GM23338 (cell line): ENCODE results near the gene DDX24. TPM values are rescaled to one million over a fixed set of nuclear protein-coding genes. Genes with fewer than 3 reads are reported as not detected.

Experiments used
- ATAC-seq: fragments of 200-7000 bp; cut with Tn5 transposase; 3 replicates; pipeline ENCODE4 v1.9.1; 2020
- DNase-seq: peaks from one replicate; pipeline ENCODE4 v3.0.0-alpha.2; 2015; ENCODE audit warnings: low spot score
- H2AFZ ChIP-seq: fragments of 200-600 bp; sonication (generic); 2 replicates; pipeline ENCODE4 v1.8.0; 2016; ENCODE audit warnings: antibody characterized with exemption, mild to moderate bottlenecking, moderate library complexity
- H3F3A ChIP-seq: fragments of 200-600 bp; sonication (generic); replicated peaks from 2 replicates; pipeline ENCODE4 v1.8.0; 2017; ENCODE audit warnings: antibody characterized with exemption, mixed run types, low read depth
- H3K27ac ChIP-seq: fragments of 200-600 bp; sonication (generic); 2 replicates; pipeline ENCODE4 v1.6.1; 2016; ENCODE audit warnings: low read depth
- H3K27me3 ChIP-seq: fragments of 200-600 bp; sonication (generic); 2 replicates; pipeline ENCODE4 v1.8.0; 2016; ENCODE audit warnings: mild to moderate bottlenecking, mixed run types, moderate library complexity; ENCODE audit not compliant: insufficient read depth
- H3K36me3 ChIP-seq: fragments of 200-600 bp; sonication (generic); 2 replicates; pipeline ENCODE4 v1.8.0; 2016; ENCODE audit warnings: mild to moderate bottlenecking; ENCODE audit not compliant: insufficient read depth
- H3K4me1 ChIP-seq: fragments of 200-600 bp; sonication (generic); 2 replicates; pipeline ENCODE4 v1.8.0; 2016; ENCODE audit warnings: mild to moderate bottlenecking, moderate library complexity; ENCODE audit not compliant: insufficient read depth
- H3K4me2 ChIP-seq: fragments of 200-600 bp; sonication (generic); 2 replicates; pipeline ENCODE4 v1.7.1; 2017; ENCODE audit warnings: mixed run types
- H3K4me3 ChIP-seq: fragments of 200-600 bp; sonication (generic); 2 replicates; pipeline ENCODE4 v1.6.1; 2016; ENCODE audit warnings: mixed run types
- H3K79me2 ChIP-seq: fragments of 200-600 bp; sonication (generic); replicated peaks from 2 replicates; pipeline ENCODE4 v1.8.0; 2017; ENCODE audit warnings: mild to moderate bottlenecking; ENCODE audit not compliant: insufficient read depth
- H3K9me2 ChIP-seq: fragments of 200-600 bp; sonication (generic); 2 replicates; pipeline ENCODE4 v1.8.0; 2017; ENCODE audit not compliant: insufficient read depth
- H4K20me1 ChIP-seq: fragments of 200-600 bp; sonication (generic); replicated peaks from 2 replicates; pipeline ENCODE4 v1.8.0; 2017; ENCODE audit warnings: mild to moderate bottlenecking; ENCODE audit not compliant: insufficient read depth
- H3K27ac Mint-ChIP-seq: 2 replicates; pipeline ENCODE4 v1.8.0; 2020; ENCODE audit warnings: inconsistent platforms, mild to moderate bottlenecking, moderate library complexity, mixed read lengths
- H3K27me3 Mint-ChIP-seq: 3 replicates; pipeline ENCODE4 v1.8.0; 2022; ENCODE audit warnings: low read depth, mild to moderate bottlenecking, moderate library complexity, mixed read lengths, inconsistent platforms; ENCODE audit not compliant: insufficient read depth, poor library complexity
- H3K36me3 Mint-ChIP-seq: 3 replicates; pipeline ENCODE4 v1.8.0; 2021; ENCODE audit warnings: low read depth, mild to moderate bottlenecking, inconsistent platforms, moderate library complexity, mixed read lengths
- H3K4me1 Mint-ChIP-seq: 3 replicates; pipeline ENCODE4 v1.8.0; 2020; ENCODE audit warnings: mild to moderate bottlenecking, inconsistent platforms, mixed read lengths
- H3K4me3 Mint-ChIP-seq: 3 replicates; pipeline ENCODE4 v1.8.0; 2021; ENCODE audit warnings: moderate library complexity, mild to moderate bottlenecking, inconsistent platforms, mixed read lengths
- H3K9me3 Mint-ChIP-seq: 3 replicates; pipeline ENCODE4 v1.8.0; 2020; ENCODE audit warnings: moderate library complexity, mild to moderate bottlenecking, inconsistent platforms, mixed read lengths
- CREB1 ChIP-seq: fragments of 250-450 bp; sonication (Bioruptor Pico); IDR thresholded peaks from 2 replicates; pipeline ENCODE4 v1.5.0; 2020; ENCODE audit warnings: low read depth, mild to moderate bottlenecking, moderate library complexity
- EZH2 ChIP-seq: fragments of 200-600 bp; sonication (generic); IDR thresholded peaks from one replicate; pipeline ENCODE4 v1.8.0; 2017; ENCODE audit warnings: antibody characterized with exemption, mild to moderate bottlenecking, low read depth; ENCODE audit not compliant: unreplicated experiment
- EZH2phosphoT487 ChIP-seq: fragments of 200-600 bp; sonication (generic); IDR thresholded peaks from one replicate; pipeline ENCODE4 v1.8.1; 2018; ENCODE audit warnings: antibody characterized with exemption; ENCODE audit not compliant: unreplicated experiment
- JUNB ChIP-seq: IDR thresholded peaks from one replicate; pipeline ENCODE4 v1.6.1; 2016; ENCODE audit warnings: antibody characterized with exemption; ENCODE audit not compliant: unreplicated experiment
- NANOG ChIP-seq: IDR thresholded peaks from 2 replicates; pipeline ENCODE4 v1.6.1; 2016; ENCODE audit warnings: antibody characterized with exemption, borderline replicate concordance
- POLR2AphosphoS5 ChIP-seq: IDR thresholded peaks from 2 replicates; pipeline ENCODE4 v1.6.1; 2016; ENCODE audit warnings: antibody characterized with exemption, low read depth
- REST ChIP-seq: IDR thresholded peaks from one replicate; pipeline ENCODE4 v1.6.1; 2018; ENCODE audit warnings: antibody characterized with exemption; ENCODE audit not compliant: unreplicated experiment
- STAT1 ChIP-seq: IDR thresholded peaks from one replicate; pipeline ENCODE4 v1.6.1; 2016; ENCODE audit warnings: antibody characterized with exemption; ENCODE audit not compliant: unreplicated experiment
- ZNF114 ChIP-seq: fragments of 250-450 bp; sonication (Bioruptor Pico); IDR thresholded peaks from 2 replicates; pipeline ENCODE4 v1.5.0; 2020; ENCODE audit warnings: mild to moderate bottlenecking, moderate library complexity
- ZNF331 ChIP-seq: fragments of 250-450 bp; sonication (Bioruptor Pico); IDR thresholded peaks from 2 replicates; pipeline ENCODE4 v1.5.0; 2020; ENCODE audit warnings: low read depth, mild to moderate bottlenecking, moderate library complexity
- ZNF462 ChIP-seq: fragments of 250-450 bp; sonication (Bioruptor Pico); IDR thresholded peaks from 2 replicates; pipeline ENCODE4 v1.5.0; 2020; ENCODE audit warnings: mild to moderate bottlenecking, moderate library complexity
- polyA plus RNA-seq: library from polyadenylated mRNA; unstranded; fragments of >200 nt; fragmentation: Nextera tagmentation; extraction: Ambion mirVana; gene quantifications from 2 replicates; pipeline ENCODE4 v1.2.1, GENCODE V29; 2016
- total RNA-seq: library from RNA; depleted of rRNA; stranded (reverse); fragments of >200 nt; shearing (Covaris generic); gene quantifications from 2 replicates; pipeline ENCODE4 v1.2.3, GENCODE V29; 2014
- TF ChIP-seq, protein P1 (sequence below): IDR thresholded peaks from 2 replicates; pipeline ENCODE4 v1.6.1; 2016; ENCODE audit warnings: antibody characterized with exemption
- TF ChIP-seq, protein P2 (sequence below), 2 experiments: fragments of 200-600 bp in 1 of 2; sonication (generic) in 1 of 2; conservative IDR thresholded peaks; 2 replicates each; pipeline versions ENCODE4 v1.5.1 to v1.6.1; 2016 to 2017; ENCODE audit warnings: antibody characterized with exemption in 2 of 2, low read depth in 2 of 2, mild to moderate bottlenecking in 2 of 2, moderate library complexity in 1 of 2

DDX24 gene
- total and polyA plus RNA-seq, 2 experiments from 2014 or later = 150 to 265 TPM

- Mint-ChIP-seq H3K4me3 (no peak overlapping the region), H3K27ac (no peak overlapping the region), H3K27me3 (peaks cover 16% of the 10 kb centered on the region), H3K36me3 (peaks cover 28% of the 10 kb centered on the region), H3K4me1 (peaks cover 6% of the 10 kb centered on the region; the same call in 1 of the 3 replicates), H3K9me3 (no peaks in the 10 kb centered on the region)
- Histone ChIP-seq H4K20me1 (no peaks in the 10 kb centered on the region; the same call in 1 of the 2 replicates), H3K36me3 (no peaks in the 10 kb centered on the region), H3K9me2 (no peaks in the 10 kb centered on the region), H3K4me1 (no peaks in the 10 kb centered on the region), H3K27ac (no peak overlapping the region), H3F3A (no peaks in the 10 kb centered on the region), H3K27me3 (no peaks in the 10 kb centered on the region), H3K4me3 (no peak overlapping the region), H3K4me2 (no peak overlapping the region), H3K79me2 (no peaks in the 10 kb centered on the region), H2AFZ (no peak overlapping the region)
- no peak for ATAC-seq
- no peak for DNase-seq
- TF ChIP-seq ZNF331 (CRISPR knock-in tag) = no peak
- TF ChIP-seq STAT1 = no peak
- TF ChIP-seq EZH2 = no peak
- no peak for TF ChIP-seq NANOG
- no peak for TF ChIP-seq POLR2AphosphoS5
- no peak for TF ChIP-seq ZNF462 (CRISPR knock-in tag)
- TF ChIP-seq, protein P1, sequence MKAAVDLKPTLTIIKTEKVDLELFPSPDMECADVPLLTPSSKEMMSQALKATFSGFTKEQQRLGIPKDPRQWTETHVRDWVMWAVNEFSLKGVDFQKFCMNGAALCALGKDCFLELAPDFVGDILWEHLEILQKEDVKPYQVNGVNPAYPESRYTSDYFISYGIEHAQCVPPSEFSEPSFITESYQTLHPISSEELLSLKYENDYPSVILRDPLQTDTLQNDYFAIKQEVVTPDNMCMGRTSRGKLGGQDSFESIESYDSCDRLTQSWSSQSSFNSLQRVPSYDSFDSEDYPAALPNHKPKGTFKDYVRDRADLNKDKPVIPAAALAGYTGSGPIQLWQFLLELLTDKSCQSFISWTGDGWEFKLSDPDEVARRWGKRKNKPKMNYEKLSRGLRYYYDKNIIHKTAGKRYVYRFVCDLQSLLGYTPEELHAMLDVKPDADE = no peak
- TF ChIP-seq, protein P2, sequence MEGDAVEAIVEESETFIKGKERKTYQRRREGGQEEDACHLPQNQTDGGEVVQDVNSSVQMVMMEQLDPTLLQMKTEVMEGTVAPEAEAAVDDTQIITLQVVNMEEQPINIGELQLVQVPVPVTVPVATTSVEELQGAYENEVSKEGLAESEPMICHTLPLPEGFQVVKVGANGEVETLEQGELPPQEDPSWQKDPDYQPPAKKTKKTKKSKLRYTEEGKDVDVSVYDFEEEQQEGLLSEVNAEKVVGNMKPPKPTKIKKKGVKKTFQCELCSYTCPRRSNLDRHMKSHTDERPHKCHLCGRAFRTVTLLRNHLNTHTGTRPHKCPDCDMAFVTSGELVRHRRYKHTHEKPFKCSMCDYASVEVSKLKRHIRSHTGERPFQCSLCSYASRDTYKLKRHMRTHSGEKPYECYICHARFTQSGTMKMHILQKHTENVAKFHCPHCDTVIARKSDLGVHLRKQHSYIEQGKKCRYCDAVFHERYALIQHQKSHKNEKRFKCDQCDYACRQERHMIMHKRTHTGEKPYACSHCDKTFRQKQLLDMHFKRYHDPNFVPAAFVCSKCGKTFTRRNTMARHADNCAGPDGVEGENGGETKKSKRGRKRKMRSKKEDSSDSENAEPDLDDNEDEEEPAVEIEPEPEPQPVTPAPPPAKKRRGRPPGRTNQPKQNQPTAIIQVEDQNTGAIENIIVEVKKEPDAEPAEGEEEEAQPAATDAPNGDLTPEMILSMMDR (conservative IDR thresholded peaks at IDR 0.05; ENCODE audit: low read depth in 2 of 2) = no peak
- no peak for TF ChIP-seq CREB1 (CRISPR knock-in tag)
- no peak for TF ChIP-seq REST
- TF ChIP-seq JUNB = no peak
- no peak for TF ChIP-seq EZH2phosphoT487
- TF ChIP-seq ZNF114 (CRISPR knock-in tag) = no peak
Measured at GRCh38 chr14:94043756-94044475, 37.1 kb downstream of the DDX24 start.
